ENCODE measurements around the gene C16orf89. TPM values are rescaled to one million over a fixed set of nuclear protein-coding genes. Genes with fewer than 3 reads are reported as not detected.

Gene C16orf89
- total and polyA plus RNA-seq, 2 donors (not counting 1 experiment from before 2014, with no cell fraction given) = not detected

DNA sequence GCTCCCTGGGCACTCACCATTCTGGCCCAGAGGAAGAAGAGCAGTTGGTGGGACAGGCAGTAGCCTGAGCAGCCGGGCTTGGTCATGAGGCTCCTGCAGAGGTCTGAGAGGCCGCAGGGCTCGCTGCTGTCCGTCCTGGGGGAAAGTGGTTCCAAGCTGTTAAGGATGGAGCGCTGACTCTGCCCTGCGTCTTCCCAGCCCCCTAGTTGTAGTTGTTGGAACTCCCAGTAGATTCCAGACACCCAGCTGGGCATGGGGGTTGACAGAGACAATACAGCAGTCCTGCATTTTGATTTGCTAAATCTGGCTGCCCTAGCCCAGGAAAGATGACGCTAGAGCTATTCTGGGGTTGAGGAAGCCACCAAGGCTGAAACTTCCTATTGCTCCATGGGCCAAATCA is 7.3 kb downstream of the C16orf89 start:
- no peaks in the 10 kb centered on the region for H3K36me3 ChIP-seq (replicated peaks in 1 of 2; ENCODE audit: control extremely low read depth in 1 of 2, control insufficient read depth in 1 of 2, extremely low read depth in 1 of 2, insufficient read depth in 2 of 2, low read length in 1 of 2)
- Mint-ChIP-seq H3K9me3 (ENCODE audit: insufficient read depth) (no peaks in the 10 kb centered on the region), H3K27me3 (peaks cover 7% of the 10 kb centered on the region), H3K4me3 (no peak overlapping the region), H3K27ac (no peak overlapping the region), H3K4me1 (no peaks in the 10 kb centered on the region)
- H3K4me3 ChIP-seq (ENCODE audit: control extremely low read depth in 1 of 5, extremely low read depth in 1 of 5, insufficient read depth in 1 of 5, low read depth in 2 of 5, low read length in 4 of 5) = no peak overlapping the region
- H3K4me1 ChIP-seq (ENCODE audit: control insufficient read depth in 2 of 2, insufficient read depth in 2 of 2, low read length in 2 of 2) = no peaks in the 10 kb centered on the region
- no peak for TF ChIP-seq EZH2 (IDR thresholded peaks at IDR 0.05; ENCODE audit: borderline replicate concordance, insufficient read depth, low read depth, low read length, poor library complexity, severe bottlenecking)
- TF ChIP-seq, protein P1, sequence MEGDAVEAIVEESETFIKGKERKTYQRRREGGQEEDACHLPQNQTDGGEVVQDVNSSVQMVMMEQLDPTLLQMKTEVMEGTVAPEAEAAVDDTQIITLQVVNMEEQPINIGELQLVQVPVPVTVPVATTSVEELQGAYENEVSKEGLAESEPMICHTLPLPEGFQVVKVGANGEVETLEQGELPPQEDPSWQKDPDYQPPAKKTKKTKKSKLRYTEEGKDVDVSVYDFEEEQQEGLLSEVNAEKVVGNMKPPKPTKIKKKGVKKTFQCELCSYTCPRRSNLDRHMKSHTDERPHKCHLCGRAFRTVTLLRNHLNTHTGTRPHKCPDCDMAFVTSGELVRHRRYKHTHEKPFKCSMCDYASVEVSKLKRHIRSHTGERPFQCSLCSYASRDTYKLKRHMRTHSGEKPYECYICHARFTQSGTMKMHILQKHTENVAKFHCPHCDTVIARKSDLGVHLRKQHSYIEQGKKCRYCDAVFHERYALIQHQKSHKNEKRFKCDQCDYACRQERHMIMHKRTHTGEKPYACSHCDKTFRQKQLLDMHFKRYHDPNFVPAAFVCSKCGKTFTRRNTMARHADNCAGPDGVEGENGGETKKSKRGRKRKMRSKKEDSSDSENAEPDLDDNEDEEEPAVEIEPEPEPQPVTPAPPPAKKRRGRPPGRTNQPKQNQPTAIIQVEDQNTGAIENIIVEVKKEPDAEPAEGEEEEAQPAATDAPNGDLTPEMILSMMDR (IDR thresholded peaks at IDR 0.05) = no peak
- no peaks in the 10 kb centered on the region for H4K20me1 ChIP-seq (ENCODE audit: control insufficient read depth, insufficient read depth, low read length, poor library complexity, severe bottlenecking)
- H3K4me2 ChIP-seq (replicated peaks; ENCODE audit: low read depth, low read length, poor library complexity, severe bottlenecking) = no peak overlapping the region
- no peak overlapping the region for H3K9ac ChIP-seq (ENCODE audit: low read length)
- no peak overlapping the region for H3K27ac ChIP-seq (ENCODE audit: low read length in 2 of 2)
- POLR2A ChIA-PET = no interaction called here
- no peak for ATAC-seq (ENCODE audit: low read depth)
- peaks cover 0 to 7% (median 1%) of the 10 kb centered on the region in 4 experiments for H3K27me3 ChIP-seq (replicated peaks in 1 of 4; ENCODE audit: control extremely low read depth in 1 of 4, control insufficient read depth in 3 of 4, insufficient read depth in 4 of 4, low read length in 3 of 4)
- intact Hi-C loops (cut with micrococcal nuclease) = no loop called here
- no peaks in the 10 kb centered on the region for H3K9me3 ChIP-seq (ENCODE audit: control extremely low read depth in 1 of 3, control insufficient read depth in 2 of 3, insufficient read depth in 1 of 3, low read length in 2 of 3)
- DNase-seq = no peak
- no peaks in the 10 kb centered on the region for H3K79me2 ChIP-seq (ENCODE audit: control insufficient read depth, insufficient read depth, low read length)
- CTCF ChIA-PET = no interaction called here
- H2AFZ ChIP-seq (ENCODE audit: insufficient read depth, low read depth, low read length, poor library complexity, severe bottlenecking) = no peak overlapping the region
- WGBS (ENCODE audit: insufficient coverage) = 85% methylated on average over 4 of the region's 7 CpGs

DNA sequence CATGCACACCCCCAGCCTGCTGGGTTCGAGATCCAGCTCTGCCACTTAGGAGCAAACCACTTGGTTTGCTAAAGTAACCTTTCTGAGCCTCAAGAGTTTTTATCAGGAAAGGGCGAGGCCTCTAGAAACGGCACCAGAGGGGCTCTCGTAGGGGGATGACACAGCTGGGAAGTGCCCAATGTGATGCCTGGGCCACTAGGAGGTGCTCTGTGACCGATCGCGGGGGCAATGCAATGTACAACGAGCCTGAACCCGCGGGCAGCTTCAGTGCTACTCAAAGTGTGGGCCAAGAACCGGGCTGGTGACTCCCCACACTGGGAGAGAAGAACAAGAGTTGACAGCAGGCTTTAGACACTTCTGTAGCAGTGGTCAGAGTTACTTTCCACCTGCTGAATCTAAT is 9.4 kb downstream of the C16orf89 start:
- Histone ChIP-seq H3K4me3 (ENCODE audit: control extremely low read depth in 1 of 5, extremely low read depth in 1 of 5, insufficient read depth in 1 of 5, low read depth in 2 of 5, low read length in 4 of 5) (no peak overlapping the region), H3K4me2 (replicated peaks; ENCODE audit: low read depth, low read length, poor library complexity, severe bottlenecking) (no peak overlapping the region), H3K27ac (ENCODE audit: low read length in 2 of 2) (no peak overlapping the region), H3K4me1 (ENCODE audit: control insufficient read depth in 2 of 2, insufficient read depth in 2 of 2, low read length in 2 of 2) (no peaks in the 10 kb centered on the region), H3K36me3 (replicated peaks in 1 of 2; ENCODE audit: control extremely low read depth in 1 of 2, control insufficient read depth in 1 of 2, extremely low read depth in 1 of 2, insufficient read depth in 2 of 2, low read length in 1 of 2) (no peaks in the 10 kb centered on the region), H4K20me1 (ENCODE audit: control insufficient read depth, insufficient read depth, low read length, poor library complexity, severe bottlenecking) (no peaks in the 10 kb centered on the region), H3K9me3 (ENCODE audit: control extremely low read depth in 1 of 3, control insufficient read depth in 2 of 3, insufficient read depth in 1 of 3, low read length in 2 of 3) (peaks cover 0 to 2% (median 0%) of the 10 kb centered on the region in 3 donors), H2AFZ (ENCODE audit: insufficient read depth, low read depth, low read length, poor library complexity, severe bottlenecking) (peak overlapping the region; percentile 21), H3K9ac (ENCODE audit: low read length) (no peak overlapping the region), H3K27me3 (replicated peaks in 1 of 4; ENCODE audit: control extremely low read depth in 1 of 4, control insufficient read depth in 3 of 4, insufficient read depth in 4 of 4, low read length in 3 of 4) (peaks cover 0 to 2% (median 0%) of the 10 kb centered on the region in 4 experiments), H3K79me2 (ENCODE audit: control insufficient read depth, insufficient read depth, low read length) (no peaks in the 10 kb centered on the region)
- H3K4me3 Mint-ChIP-seq = no peak overlapping the region
- ChIA-PET POLR2A (no interaction called here), CTCF (interaction anchor here (1.2 to 1.5 kb wide), 2 partner anchors 16 to 36 kb away, joined by 3 to 10 read pairs; partner anchors contain the start of gene ALG1)
- ATAC-seq (ENCODE audit: low read depth) (peak; percentile 51), DNase-seq (no peak)
- no peaks in the 10 kb centered on the region for H3K27me3 Mint-ChIP-seq
- no peak overlapping the region for H3K27ac Mint-ChIP-seq
- TF ChIP-seq EZH2 (IDR thresholded peaks at IDR 0.05; ENCODE audit: borderline replicate concordance, insufficient read depth, low read depth, low read length, poor library complexity, severe bottlenecking) = no peak
- TF ChIP-seq, protein P1 (IDR thresholded peaks at IDR 0.05) = peak; percentile 21
- WGBS (ENCODE audit: insufficient coverage) = 11% methylated on average over 9 of the region's 11 CpGs
- intact Hi-C loops (cut with micrococcal nuclease) = loop anchor here (1.0 kb wide), 1 partner anchor 28 kb away; no protein-coding TSS in a partner anchor
- H3K9me3 Mint-ChIP-seq (ENCODE audit: insufficient read depth) = no peaks in the 10 kb centered on the region
- no peaks in the 10 kb centered on the region for H3K4me1 Mint-ChIP-seq

All from B cell (primary cell).